GM18505 (cell line): ENCODE data around the gene BCAR1.

ENCODE experiments used
- ATAC-seq: cut with Tn5 transposase; IDR thresholded peaks from one replicate; pipeline ENCODE4 v1.9.1; 2021; ENCODE audit not compliant: unreplicated experiment
- POLR2A ChIP-seq: IDR thresholded peaks from 4 replicates; pipeline ENCODE4 v1.6.1; 2011; ENCODE audit warnings: borderline replicate concordance; ENCODE audit not compliant: insufficient read depth, insufficient read length; ENCODE audit errors: extremely low read depth

BCAR1 gene

GRCh38 chr16:75256059-75256571, 4.7 kb upstream of the BCAR1 start:
- no peak for ATAC-seq
- no peak for TF ChIP-seq POLR2A

- no peak for ATAC-seq
- TF ChIP-seq POLR2A = no peak
Observed at GRCh38 chr16:75254359-75254837, 3.0 kb upstream of the BCAR1 start.

GRCh38 chr16:75252946-75253911, 1.8 kb upstream of the BCAR1 start:
- no peak for ATAC-seq
- TF ChIP-seq POLR2A = no peak

GRCh38 chr16:75252049-75252864, 833 bp upstream of the BCAR1 start:
- TF ChIP-seq POLR2A = no peak
- no peak for ATAC-seq

GRCh38 chr16:75250809-75251279, 580 bp downstream of the BCAR1 start:
- no peak for TF ChIP-seq POLR2A
- ATAC-seq = peak; percentile 33

GRCh38 chr16:75250089-75250808, 1.2 kb downstream of the BCAR1 start:
- ATAC-seq = no peak
- no peak for TF ChIP-seq POLR2A

- ATAC-seq = no peak
- TF ChIP-seq POLR2A = no peak
Observed at GRCh38 chr16:75249441-75249840, 2.0 kb downstream of the BCAR1 start.

GRCh38 chr16:75248536-75249380, 2.7 kb downstream of the BCAR1 start:
- no peak for ATAC-seq
- no peak for TF ChIP-seq POLR2A

GRCh38 chr16:75248142-75248535, 3.3 kb downstream of the BCAR1 start:
- TF ChIP-seq POLR2A = no peak
- no peak for ATAC-seq

- TF ChIP-seq POLR2A = no peak
- no peak for ATAC-seq
Observed at GRCh38 chr16:75247249-75247648, 4.2 kb downstream of the BCAR1 start.

GRCh38 chr16:75246504-75247205, 4.8 kb downstream of the BCAR1 start:
- no peak for TF ChIP-seq POLR2A
- no peak for ATAC-seq

- no peak for TF ChIP-seq POLR2A
- ATAC-seq = no peak
Observed at GRCh38 chr16:75244844-75245758, 6.3 kb downstream of the BCAR1 start.
